Common myeloid progenitor, CD34-positive (primary cell): Measurements from ENCODE around the gene TFF1.

Experiments used
- CTCF ChIA-PET: fragments of 350-600 bp; sonication (Branson Sonifier 250); formaldehyde crosslinking; loops from one replicate; lab custom pipeline; 2021; ENCODE audit warnings: antibody characterized with exemption; lab: Charles Lee
- POLR2A ChIA-PET: fragments of 350-600 bp; sonication (Branson Sonifier 250); formaldehyde crosslinking; loops from one replicate; lab custom pipeline; 2021; ENCODE audit warnings: antibody characterized with exemption; lab: Charles Lee
- DNase-seq, 3 donors: peaks; one replicate each; pipeline versions ENCODE4 v3.0.0 to v3.0.0-alpha.2; 2013
- H3K27ac ChIP-seq, 2 experiments: 1 replicate in 1 of 2; 2 replicates in 1 of 2; pipeline ENCODE4 v1.7.0; 2013; ENCODE audit warnings: inconsistent platforms in 2 of 2, low read length in 2 of 2, mild to moderate bottlenecking in 2 of 2, low read depth in 1 of 2, moderate library complexity in 1 of 2; ENCODE audit not compliant: severe bottlenecking in 2 of 2, insufficient read depth in 1 of 2, poor library complexity in 1 of 2
- H3K27me3 ChIP-seq, 5 experiments: replicated peaks in 2 of 5; 1 replicate in 3 of 5; 2 replicates in 2 of 5; pipeline versions ENCODE4 v1.6.1 to v1.7.0; 2013; ENCODE audit warnings: low read length in 4 of 5, mild to moderate bottlenecking in 2 of 5, moderate library complexity in 2 of 5, inconsistent platforms in 1 of 5; ENCODE audit not compliant: insufficient read depth in 5 of 5, control insufficient read depth in 4 of 5
- H3K36me3 ChIP-seq, 4 experiments: 1 replicate in 2 of 4; 2 replicates in 2 of 4; pipeline versions ENCODE4 v1.6.1 to v1.7.0; 2013; ENCODE audit warnings: low read length in 3 of 4, control low read depth in 1 of 4, mild to moderate bottlenecking in 1 of 4; ENCODE audit not compliant: control insufficient read depth in 4 of 4, insufficient read depth in 4 of 4
- H3K4me1 ChIP-seq, 4 experiments: 1 replicate in 3 of 4; 2 replicates in 1 of 4; pipeline versions ENCODE4 v1.6.1 to v1.7.1; 2013; ENCODE audit warnings: low read length in 3 of 4, mild to moderate bottlenecking in 3 of 4, control low read depth in 1 of 4, inconsistent platforms in 1 of 4, moderate library complexity in 1 of 4; ENCODE audit not compliant: control insufficient read depth in 4 of 4, insufficient read depth in 4 of 4; ENCODE audit errors: control extremely low read depth in 1 of 4
- H3K4me3 ChIP-seq, 7 experiments: 1 replicate in 4 of 7; 2 replicates in 3 of 7; pipeline versions ENCODE4 v1.5.1 to v1.7.0; 2013; ENCODE audit warnings: mild to moderate bottlenecking in 7 of 7, low read length in 6 of 7, moderate library complexity in 6 of 7, inconsistent platforms in 2 of 7, low read depth in 2 of 7, control low read depth in 1 of 7; ENCODE audit not compliant: insufficient read depth in 4 of 7, control insufficient read depth in 1 of 7; ENCODE audit errors: extremely low read depth in 1 of 7
- H3K9me3 ChIP-seq, 5 experiments: 1 replicate in 4 of 5; 2 replicates in 1 of 5; pipeline versions ENCODE4 v1.6.1 to v1.7.1; 2013; ENCODE audit warnings: low read length in 4 of 5, mild to moderate bottlenecking in 2 of 5, inconsistent platforms in 1 of 5, low read depth in 1 of 5, moderate library complexity in 1 of 5; ENCODE audit not compliant: control insufficient read depth in 4 of 5, insufficient read depth in 2 of 5; ENCODE audit errors: control extremely low read depth in 1 of 5
- WGBS: methylation state at CpG from one replicate; pipeline ENCODE4 v1.1.5; 2013; ENCODE audit not compliant: insufficient coverage; 5-methylcytosine and 5-hydroxymethylcytosine counted together

TFF1 gene

DNA sequence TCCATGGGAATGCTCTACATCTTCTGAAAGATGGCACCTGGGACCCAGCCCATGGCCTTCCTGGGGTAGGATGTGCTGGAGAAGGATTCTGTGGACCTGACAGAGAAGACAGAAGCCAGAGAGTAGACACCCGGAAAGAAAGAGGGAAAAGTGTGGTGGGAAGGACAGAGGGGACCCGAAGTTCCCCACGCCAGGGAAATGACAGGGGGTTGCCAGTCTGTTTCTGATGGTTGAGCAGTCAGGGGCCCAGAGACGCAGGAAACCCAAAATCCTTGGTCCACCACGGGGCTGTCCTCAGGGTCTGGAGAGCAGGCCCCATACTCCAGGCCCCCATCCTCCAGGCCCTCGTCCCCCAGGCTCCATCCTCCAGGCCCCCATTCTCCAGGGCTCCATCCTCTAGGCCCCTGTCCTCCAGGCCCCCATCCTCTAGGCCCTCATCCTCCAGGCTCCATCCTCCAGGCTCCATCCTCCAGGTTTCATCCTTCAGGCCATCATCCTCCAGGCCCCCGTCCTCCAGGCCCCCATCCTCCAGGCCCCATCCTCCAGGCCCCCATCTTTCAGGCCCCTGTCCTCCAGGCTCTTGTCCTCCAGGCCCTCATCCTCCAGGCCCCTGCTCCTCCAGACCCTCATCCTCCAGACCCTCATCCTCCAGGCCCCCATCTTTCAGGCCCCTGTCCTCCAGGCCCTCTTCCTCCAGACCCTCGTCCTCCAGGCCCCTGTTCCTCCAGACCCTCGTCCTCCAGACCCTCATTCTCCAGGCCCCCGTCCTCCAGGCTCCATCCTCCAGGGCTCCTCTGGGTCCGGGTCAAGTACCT lies 14.5 kb downstream of the TFF1 start:
- no peak for DNase-seq
- H3K27ac ChIP-seq, result no peak overlapping the region
- H3K4me1 ChIP-seq, result no peaks in the 10 kb centered on the region
- no peaks in the 10 kb centered on the region for H3K36me3 ChIP-seq
- WGBS, result 88% methylated on average over 10 of the region's 11 CpGs
- ChIA-PET CTCF (no interaction called here), POLR2A (no interaction called here)
- H3K9me3 ChIP-seq, result peaks cover 0 to 12% (median 3%) of the 10 kb centered on the region in 5 experiments
- peaks cover 0 to 2% (median 0%) of the 10 kb centered on the region in 5 experiments for H3K27me3 ChIP-seq
- no peak overlapping the region for H3K4me3 ChIP-seq

DNA sequence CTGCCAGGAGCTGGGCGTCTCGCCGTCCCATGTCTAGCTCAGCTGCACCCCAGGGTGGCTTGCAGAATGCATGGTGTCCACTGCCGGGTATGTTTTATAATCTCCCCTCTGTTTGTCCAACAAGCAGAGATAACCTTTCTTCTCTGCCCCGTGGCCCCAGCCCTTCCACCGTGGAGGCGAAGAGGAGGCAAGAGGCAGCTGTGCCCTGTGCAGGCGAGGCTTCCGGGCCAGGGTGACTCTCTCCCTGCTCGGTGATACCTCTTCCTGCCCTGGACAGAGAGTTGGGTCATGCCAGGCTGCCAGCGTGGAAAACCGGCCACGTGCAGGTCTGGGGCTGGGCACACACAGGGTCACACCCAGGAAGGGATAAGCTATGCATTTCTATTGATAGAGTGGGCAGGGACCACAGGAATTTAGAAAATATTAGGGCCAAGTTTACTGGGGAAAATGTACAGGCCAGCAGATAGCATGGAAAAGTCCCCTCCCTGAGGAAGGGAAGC lies 15.4 kb downstream of the TFF1 start, which contains the start of gene TFF2:
TFF2 (minus strand) TSS at position 68 of the 500 bp plus-strand sequence; CDS start at position 31, 37 bp downstream.
- Histone ChIP-seq H3K27me3 (peaks cover 0 to 2% (median 0%) of the 10 kb centered on the region in 5 experiments), H3K9me3 (peaks cover 0 to 6% (median under 1%) of the 10 kb centered on the region in 5 experiments), H3K4me1 (no peaks in the 10 kb centered on the region), H3K4me3 (no peak within 1 kb of the TSS), H3K36me3 (no peaks in the 10 kb centered on the region), H3K27ac (no peak within 1 kb of the TSS)
- ChIA-PET POLR2A (no interaction called here), CTCF (no interaction called here)
- no peak for DNase-seq
- WGBS, result 98% methylated on average over 9 of the region's 13 CpGs

DNA sequence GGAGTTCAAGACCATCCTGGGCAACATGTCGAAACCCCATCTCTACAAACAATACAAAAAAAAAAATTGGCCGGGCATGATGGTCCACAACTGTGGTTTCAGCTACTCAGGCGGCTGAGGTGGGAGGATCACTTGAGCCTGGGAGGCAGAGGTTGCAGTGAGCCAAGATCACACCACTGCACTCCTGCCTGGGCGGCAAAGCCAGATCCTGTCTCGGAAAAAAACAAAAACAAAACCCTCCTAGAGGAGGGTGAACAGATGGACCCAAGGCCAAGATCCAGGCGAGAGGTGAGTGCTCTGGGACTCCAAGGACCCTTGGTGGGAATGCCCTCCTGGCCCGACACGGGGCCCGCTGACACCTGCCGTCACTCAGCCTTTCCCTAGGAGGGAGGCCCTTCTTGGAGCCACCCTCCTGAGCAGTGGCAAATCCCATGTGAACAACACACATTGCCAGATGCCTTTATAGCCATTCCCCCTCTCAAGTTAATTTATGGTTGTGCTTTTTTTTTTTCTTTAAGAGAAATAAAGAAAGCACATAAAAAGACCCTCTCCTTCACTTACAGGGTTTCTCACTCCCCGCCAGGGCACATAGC lies 15.9 kb downstream of the TFF1 start:
- Histone ChIP-seq H3K27me3 (peaks cover 0 to 2% (median 0%) of the 10 kb centered on the region in 5 experiments), H3K27ac (no peak overlapping the region), H3K9me3 (peaks cover 0 to 3% (median 0%) of the 10 kb centered on the region in 5 experiments), H3K4me3 (no peak overlapping the region), H3K4me1 (no peaks in the 10 kb centered on the region), H3K36me3 (no peaks in the 10 kb centered on the region)
- DNase-seq, result no peak
- ChIA-PET CTCF (interaction anchor here (1.3 to 1.5 kb wide), 2 partner anchors 10 to 39 kb away, joined by 5 to 6 read pairs; no protein-coding TSS in a partner anchor), POLR2A (no interaction called here)
- WGBS, result 96% methylated on average over 7 of the region's 11 CpGs

DNA sequence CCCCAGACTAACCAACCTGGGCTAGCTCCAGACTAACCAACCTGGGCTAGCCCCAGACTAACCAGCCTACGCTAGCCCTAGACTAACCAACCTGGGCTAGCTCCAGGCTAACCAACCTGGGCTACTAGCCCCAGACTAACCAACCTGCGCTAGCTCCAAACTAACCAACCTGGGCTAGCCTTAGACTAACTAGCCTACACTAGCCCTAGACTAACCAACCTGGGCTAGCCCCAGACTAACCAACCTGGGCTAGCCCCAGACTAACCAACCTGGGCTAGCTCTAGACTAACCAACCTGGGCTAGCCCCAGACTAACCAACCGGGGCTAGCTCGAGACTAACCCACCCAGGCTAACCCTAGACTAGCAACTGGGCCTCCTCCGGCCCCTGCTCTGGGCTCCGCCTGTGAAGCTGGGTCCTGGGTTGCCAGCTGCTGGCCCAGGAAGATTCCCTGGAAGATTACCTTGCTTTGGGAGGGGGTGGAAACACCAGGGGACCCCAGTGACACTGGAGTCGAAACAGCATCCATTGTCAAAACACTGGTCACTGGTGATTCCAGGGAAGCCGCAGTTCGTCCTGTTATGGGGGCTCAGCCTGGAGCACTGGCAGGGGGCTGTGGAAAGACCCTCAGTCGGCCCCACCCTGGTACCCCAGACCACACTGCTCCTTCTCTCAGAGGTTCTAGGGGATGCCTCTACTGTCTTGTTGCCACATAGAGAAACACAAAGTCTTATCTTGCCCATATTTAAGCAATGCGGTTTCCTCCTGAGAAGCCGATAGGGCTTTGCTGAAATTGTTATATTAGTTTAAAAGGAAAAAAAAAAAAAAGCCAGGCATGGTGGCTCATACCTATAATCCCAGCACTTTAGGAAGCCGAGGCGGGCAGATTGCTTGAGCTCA lies 16.7 kb downstream of the TFF1 start:
- CTCF ChIA-PET, result interaction anchor here (1.3 to 2.2 kb wide), 3 partner anchors 9 to 39 kb away, joined by 5 to 7 read pairs (median 6); no protein-coding TSS in a partner anchor
- H3K4me3 ChIP-seq, result peak overlapping the region in 1 of 7 experiments; percentile 4
- H3K27ac ChIP-seq, result no peak overlapping the region
- POLR2A ChIA-PET, result no interaction called here
- 100% methylated on average over 5 of the region's 14 CpGs for WGBS
- no peaks in the 10 kb centered on the region for H3K9me3 ChIP-seq
- DNase-seq, result peak in 1 of 3 donors; percentile 32
- peaks cover 0 to 2% (median 0%) of the 10 kb centered on the region in 5 experiments for H3K27me3 ChIP-seq
- no peaks in the 10 kb centered on the region for H3K4me1 ChIP-seq
- H3K36me3 ChIP-seq, result no peaks in the 10 kb centered on the region

DNA sequence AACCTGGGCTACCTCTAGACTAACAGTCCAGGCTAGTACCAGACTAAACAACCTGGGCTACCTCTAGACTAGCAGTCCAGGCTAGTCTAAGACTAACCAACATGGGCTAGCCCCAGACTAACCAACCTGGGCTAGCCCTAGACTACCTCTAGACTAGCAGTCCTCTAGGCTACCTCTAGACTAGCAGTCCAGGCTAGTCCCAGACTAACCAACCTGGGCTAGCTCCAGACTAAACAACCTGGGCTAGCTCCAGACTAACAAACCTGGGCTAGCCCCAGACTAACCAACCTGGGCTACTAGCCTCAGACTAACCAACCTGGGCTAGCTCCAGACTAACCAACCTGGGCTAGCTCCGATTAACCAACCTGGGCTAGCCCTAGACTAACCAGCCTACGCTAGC lies 17.6 kb downstream of the TFF1 start:
- DNase-seq, result no peak
- Histone ChIP-seq H3K4me3 (no peak overlapping the region), H3K9me3 (no peaks in the 10 kb centered on the region), H3K27me3 (no peaks in the 10 kb centered on the region), H3K36me3 (no peaks in the 10 kb centered on the region), H3K27ac (no peak overlapping the region), H3K4me1 (no peaks in the 10 kb centered on the region)
- ChIA-PET POLR2A (no interaction called here), CTCF (interaction anchor here (1.5 to 2.2 kb wide), 2 partner anchors 8 to 12 kb away, joined by 6 to 7 read pairs; no protein-coding TSS in a partner anchor)
- 100% methylated on average over 2 of the region's 2 CpGs for WGBS

DNA sequence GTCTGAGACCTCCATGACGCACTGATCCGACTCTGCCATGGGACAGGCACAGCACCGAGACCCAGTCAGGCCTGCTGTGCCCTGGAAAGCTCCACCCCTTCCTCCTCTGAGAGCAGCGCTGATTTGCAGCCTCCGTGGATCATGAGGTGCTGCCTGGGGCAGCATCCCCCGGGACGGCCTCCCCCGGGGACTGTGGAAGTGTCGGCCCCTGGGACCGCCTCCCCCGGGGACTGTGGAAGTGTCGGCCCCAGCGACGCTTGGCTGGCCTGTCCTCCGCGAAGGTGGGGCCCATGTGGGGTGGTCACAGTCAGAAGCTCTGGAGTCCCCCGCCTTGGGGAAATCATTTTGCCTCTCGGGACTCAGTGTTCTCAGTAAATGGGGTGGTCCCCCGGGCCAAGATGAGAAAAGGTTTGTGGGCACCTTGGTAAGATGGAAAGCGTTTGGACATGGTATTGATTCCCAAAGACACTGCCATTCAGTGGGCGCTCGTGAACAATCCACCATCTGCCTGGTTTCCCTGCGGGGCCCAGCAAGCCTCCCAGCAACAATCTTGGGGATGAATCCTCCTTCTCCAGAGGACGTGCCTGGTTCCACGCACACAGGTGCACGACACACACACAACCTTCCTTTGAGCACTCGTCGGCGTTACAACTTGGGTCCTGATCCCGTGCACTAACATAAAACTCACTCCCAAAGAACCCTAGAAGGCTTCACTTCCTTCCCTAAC lies 18.6 kb downstream of the TFF1 start:
- 93% methylated on average over 27 of the region's 30 CpGs for WGBS
- no peak overlapping the region for H3K4me3 ChIP-seq
- no peaks in the 10 kb centered on the region for H3K9me3 ChIP-seq
- ChIA-PET POLR2A (interaction anchor here (0.5 kb wide), 1 partner anchor 30 kb away, joined by 3 read pairs; no protein-coding TSS in a partner anchor), CTCF (interaction anchor here (2.2 kb wide), 1 partner anchor 11 kb away, joined by 7 read pairs; no protein-coding TSS in a partner anchor)
- no peak overlapping the region for H3K27ac ChIP-seq
- H3K4me1 ChIP-seq, result no peaks in the 10 kb centered on the region
- no peak for DNase-seq
- no peaks in the 10 kb centered on the region for H3K27me3 ChIP-seq
- no peaks in the 10 kb centered on the region for H3K36me3 ChIP-seq
